Right atrium auricular region (tissue), 2 donors: ENCODE measurements around the gene FOXN3. TPM values are rescaled to one million over a fixed set of nuclear protein-coding genes. Genes with fewer than 3 reads are reported as not detected.

Experiments
- DNase-seq: peaks from one replicate; pipeline ENCODE4 v3.0.0-alpha.2; 2019; ENCODE audit warnings: low spot score
- H3K27ac ChIP-seq, 2 donors: fragments of 200-600 bp; sonication (generic); 1 replicate in 1 of 2; 2 replicates in 1 of 2; pipeline ENCODE4 v1.5.1; 2016 to 2019
- H3K27me3 ChIP-seq, 2 donors: fragments of 200-600 bp; sonication (generic); one replicate each; pipeline versions ENCODE4 v1.5.1 to v1.6.0; 2017 to 2019
- H3K36me3 ChIP-seq: fragments of 200-600 bp; sonication (generic); one replicate; pipeline ENCODE4 v1.5.1; 2016
- H3K4me1 ChIP-seq, 2 donors: fragments of 200-600 bp; sonication (generic); one replicate each; pipeline versions ENCODE4 v1.5.1 to v1.6.0; 2017 to 2019
- H3K4me3 ChIP-seq, 2 donors: fragments of 200-600 bp; sonication (generic); 1 replicate in 1 of 2; 2 replicates in 1 of 2; pipeline ENCODE4 v1.5.1; 2017 to 2019; ENCODE audit warnings: mild to moderate bottlenecking in 1 of 2, moderate library complexity in 1 of 2
- H3K9me3 ChIP-seq, 2 donors: fragments of 200-600 bp; sonication (generic); one replicate each; pipeline ENCODE4 v1.5.1; 2019
- CTCF ChIP-seq, 2 donors: fragments of 200-600 bp; sonication (generic); IDR thresholded peaks; one replicate each; pipeline ENCODE4 v1.5.1; 2019; ENCODE audit warnings: antibody characterized with exemption in 2 of 2
- total RNA-seq, 2 donors: library from RNA; depleted of rRNA; stranded (reverse); fragments of >200 nt; gene quantifications; one replicate each; pipeline ENCODE4 v1.1.0, GENCODE V29; 2016

Gene FOXN3
- total RNA-seq, 2 donors from 2014 or later: 80.1 to 90.3 TPM

GRCh38 chr14:89325959-89326358 lies 91.1 kb downstream of the FOXN3 start:
- DNase-seq: no peak
- H3K27me3 ChIP-seq: no peaks in the 10 kb centered on the region
- no peak for TF ChIP-seq CTCF (IDR thresholded peaks at IDR 0.05)
- H3K4me3 ChIP-seq: no peak overlapping the region
- no peaks in the 10 kb centered on the region for H3K9me3 ChIP-seq
- H3K4me1 ChIP-seq: peaks cover 0 to 15% of the 10 kb centered on the region in 2 donors
- H3K27ac ChIP-seq: no peak overlapping the region
- no peaks in the 10 kb centered on the region for H3K36me3 ChIP-seq

- Histone ChIP-seq H3K27ac (no peak overlapping the region), H3K9me3 (no peaks in the 10 kb centered on the region), H3K4me3 (no peak overlapping the region), H3K4me1 (peaks cover 0 to 11% of the 10 kb centered on the region in 2 donors), H3K27me3 (no peaks in the 10 kb centered on the region), H3K36me3 (no peaks in the 10 kb centered on the region)
- no peak for DNase-seq
- no peak for TF ChIP-seq CTCF (IDR thresholded peaks at IDR 0.05)
Measured at GRCh38 chr14:89325299-89325883, 91.6 kb downstream of the FOXN3 start.

GRCh38 chr14:89324501-89325298 lies 92.3 kb downstream of the FOXN3 start:
- no peak for TF ChIP-seq CTCF (IDR thresholded peaks at IDR 0.05)
- DNase-seq: no peak

GRCh38 chr14:89320381-89321000 lies 96.5 kb downstream of the FOXN3 start:
- TF ChIP-seq CTCF (IDR thresholded peaks at IDR 0.05): no peak
- peaks cover 0 to 16% of the 10 kb centered on the region in 2 donors for H3K4me1 ChIP-seq
- H3K36me3 ChIP-seq: no peaks in the 10 kb centered on the region
- H3K4me3 ChIP-seq: no peak overlapping the region
- DNase-seq: no peak
- H3K9me3 ChIP-seq: peaks cover 0 to 3% of the 10 kb centered on the region in 2 donors
- H3K27me3 ChIP-seq: no peaks in the 10 kb centered on the region
- H3K27ac ChIP-seq: no peak overlapping the region

More at GRCh38 chr14:89324501-89325298, 92.3 kb downstream of the FOXN3 start:
- Histone ChIP-seq H3K9me3 (no peaks in the 10 kb centered on the region), H3K36me3 (no peaks in the 10 kb centered on the region), H3K27me3 (no peaks in the 10 kb centered on the region), H3K27ac (no peak overlapping the region), H3K4me1 (peaks cover 0 to 5% of the 10 kb centered on the region in 2 donors), H3K4me3 (no peak overlapping the region)

GRCh38 chr14:89319687-89320086 lies 97.3 kb downstream of the FOXN3 start:
- TF ChIP-seq CTCF (IDR thresholded peaks at IDR 0.05): no peak
- no peak overlapping the region for H3K27ac ChIP-seq
- H3K36me3 ChIP-seq: no peaks in the 10 kb centered on the region
- no peak for DNase-seq
- H3K4me1 ChIP-seq: peaks cover 0 to 16% of the 10 kb centered on the region in 2 donors
- H3K9me3 ChIP-seq: peaks cover 0 to 3% of the 10 kb centered on the region in 2 donors
- no peak overlapping the region for H3K4me3 ChIP-seq
- H3K27me3 ChIP-seq: no peaks in the 10 kb centered on the region
